Astrocyte (in vitro differentiated cells and primary cell): ENCODE measurements around the gene TBC1D10B. TPM values are rescaled to one million over a fixed set of nuclear protein-coding genes. Genes with fewer than 3 reads are reported as not detected.

Experiments used
- DNase-seq: peaks from one replicate; pipeline ENCODE4 v3.0.0-alpha.2; 2010; ENCODE audit warnings: low read depth
- FAIRE-seq: peaks from 2 replicates; lab custom pipeline; 2011; peaks lifted over from hg19 to GRCh38; lab: Jason Lieb, UNC
- H2AFZ ChIP-seq: 2 replicates; pipeline ENCODE4 v1.6.0; 2012; ENCODE audit warnings: low read depth, low read length, inconsistent platforms
- H3K27ac ChIP-seq: 2 replicates; pipeline ENCODE4 v1.5.1; 2011; ENCODE audit warnings: low read depth, low read length, inconsistent platforms
- H3K27me3 ChIP-seq: 2 replicates; pipeline ENCODE4 v1.6.0; 2011; ENCODE audit warnings: low read length, inconsistent platforms; ENCODE audit not compliant: insufficient read depth
- H3K36me3 ChIP-seq: 2 replicates; pipeline ENCODE4 v1.5.1; 2011; ENCODE audit warnings: low read length, inconsistent platforms; ENCODE audit not compliant: insufficient read depth
- H3K4me1 ChIP-seq: 2 replicates; pipeline ENCODE4 v1.5.1; 2011; ENCODE audit warnings: low read length, inconsistent platforms; ENCODE audit not compliant: insufficient read depth
- H3K4me2 ChIP-seq: 2 replicates; pipeline ENCODE4 v1.6.0; 2012; ENCODE audit warnings: low read length, inconsistent platforms
- H3K4me3 ChIP-seq: 2 replicates; pipeline ENCODE4 v1.5.1; 2011; ENCODE audit warnings: low read depth, mild to moderate bottlenecking, low read length, inconsistent platforms; ENCODE audit not compliant: insufficient read depth
- H3K79me2 ChIP-seq: 2 replicates; pipeline ENCODE4 v1.6.0; 2012; ENCODE audit warnings: mild to moderate bottlenecking, low read length, inconsistent platforms; ENCODE audit not compliant: insufficient read depth
- H3K9ac ChIP-seq: 2 replicates; pipeline ENCODE4 v1.6.0; 2012; ENCODE audit warnings: mild to moderate bottlenecking, low read length, inconsistent platforms
- H3K9me3 ChIP-seq: 2 replicates; pipeline ENCODE4 v1.5.1; 2012; ENCODE audit warnings: low read depth, mild to moderate bottlenecking, low read length, inconsistent platforms; ENCODE audit not compliant: insufficient read depth
- H4K20me1 ChIP-seq: 2 replicates; pipeline ENCODE4 v1.6.0; 2012; ENCODE audit warnings: low read length, inconsistent platforms; ENCODE audit not compliant: insufficient read depth
- H3K27ac Mint-ChIP-seq: one replicate; pipeline ENCODE4 v1.8.0; 2021; ENCODE audit warnings: mild to moderate bottlenecking, mixed read lengths; ENCODE audit not compliant: unreplicated experiment
- H3K27me3 Mint-ChIP-seq: one replicate; pipeline ENCODE4 v1.8.0; 2021; ENCODE audit warnings: low read depth, mixed read lengths; ENCODE audit not compliant: unreplicated experiment
- H3K36me3 Mint-ChIP-seq: one replicate; pipeline ENCODE4 v1.8.0; 2021; ENCODE audit warnings: low read depth, mixed read lengths; ENCODE audit not compliant: unreplicated experiment
- H3K4me1 Mint-ChIP-seq: one replicate; pipeline ENCODE4 v1.8.0; 2021; ENCODE audit warnings: low read depth, mixed read lengths; ENCODE audit not compliant: unreplicated experiment
- H3K4me3 Mint-ChIP-seq: one replicate; pipeline ENCODE4 v1.8.0; 2021; ENCODE audit warnings: mild to moderate bottlenecking, moderate library complexity, mixed read lengths; ENCODE audit not compliant: unreplicated experiment
- H3K9me3 Mint-ChIP-seq: one replicate; pipeline ENCODE4 v1.8.0; 2021; ENCODE audit warnings: mild to moderate bottlenecking, mixed read lengths; ENCODE audit not compliant: unreplicated experiment
- EZH2 ChIP-seq: IDR thresholded peaks from 2 replicates; pipeline ENCODE4 v1.6.1; 2012; ENCODE audit warnings: mild to moderate bottlenecking, low read length, inconsistent platforms; ENCODE audit not compliant: insufficient read depth
- total RNA-seq: library from RNA; stranded (reverse); gene quantifications from 2 replicates; pipeline ENCODE4 v1.2.1, GENCODE V29; 2021
- TF ChIP-seq, protein P1 (sequence below): IDR thresholded peaks from 2 replicates; pipeline ENCODE4 v1.5.1; 2011; ENCODE audit warnings: low read depth, mild to moderate bottlenecking, inconsistent platforms, low read length, moderate library complexity; ENCODE audit not compliant: insufficient read depth

TBC1D10B gene
- total RNA-seq, 1 donor from 2014 or later: 50.8 TPM

DNA sequence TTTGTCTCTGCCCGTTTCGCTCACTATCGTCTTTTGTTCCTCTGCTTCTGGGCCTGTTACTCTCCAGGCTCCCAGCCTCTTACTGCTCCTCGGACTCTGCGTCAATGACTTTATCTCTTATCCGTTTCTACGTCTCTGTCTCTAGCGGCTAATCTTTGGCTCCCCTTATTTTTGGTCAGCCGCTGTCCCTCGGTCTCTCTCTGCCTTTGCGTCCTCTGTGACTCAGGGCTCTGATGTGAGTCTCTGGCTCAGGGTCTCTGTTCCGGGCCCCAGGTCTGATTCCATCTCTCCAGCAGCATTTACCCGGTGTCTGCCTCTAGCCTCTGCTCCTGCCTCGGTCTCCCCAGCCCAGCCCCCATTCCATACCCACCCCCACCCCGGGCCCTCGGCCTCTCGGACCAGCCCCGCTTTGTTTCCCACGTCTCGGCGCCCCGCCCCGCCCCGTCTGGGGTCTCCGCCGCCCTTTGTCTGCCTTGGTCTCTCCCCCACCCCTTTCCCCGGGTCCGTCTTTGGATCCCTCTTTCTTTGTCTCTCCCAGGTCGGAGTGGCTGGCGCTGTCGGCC, 24.4 kb upstream of the TBC1D10B start:
- Histone ChIP-seq H3K4me2 (peak overlapping the region; percentile 86), H3K27ac (peak overlapping the region; percentile 80), H3K36me3 (peaks cover 5% of the 10 kb centered on the region), H4K20me1 (no peaks in the 10 kb centered on the region), H3K4me1 (peaks cover 22% of the 10 kb centered on the region), H3K9ac (peak overlapping the region; percentile 79), H3K4me3 (peak overlapping the region; percentile 60), H2AFZ (peak overlapping the region; percentile 83), H3K9me3 (no peaks in the 10 kb centered on the region), H3K27me3 (no peaks in the 10 kb centered on the region), H3K79me2 (peaks cover 42% of the 10 kb centered on the region)
- TF ChIP-seq, protein P1, sequence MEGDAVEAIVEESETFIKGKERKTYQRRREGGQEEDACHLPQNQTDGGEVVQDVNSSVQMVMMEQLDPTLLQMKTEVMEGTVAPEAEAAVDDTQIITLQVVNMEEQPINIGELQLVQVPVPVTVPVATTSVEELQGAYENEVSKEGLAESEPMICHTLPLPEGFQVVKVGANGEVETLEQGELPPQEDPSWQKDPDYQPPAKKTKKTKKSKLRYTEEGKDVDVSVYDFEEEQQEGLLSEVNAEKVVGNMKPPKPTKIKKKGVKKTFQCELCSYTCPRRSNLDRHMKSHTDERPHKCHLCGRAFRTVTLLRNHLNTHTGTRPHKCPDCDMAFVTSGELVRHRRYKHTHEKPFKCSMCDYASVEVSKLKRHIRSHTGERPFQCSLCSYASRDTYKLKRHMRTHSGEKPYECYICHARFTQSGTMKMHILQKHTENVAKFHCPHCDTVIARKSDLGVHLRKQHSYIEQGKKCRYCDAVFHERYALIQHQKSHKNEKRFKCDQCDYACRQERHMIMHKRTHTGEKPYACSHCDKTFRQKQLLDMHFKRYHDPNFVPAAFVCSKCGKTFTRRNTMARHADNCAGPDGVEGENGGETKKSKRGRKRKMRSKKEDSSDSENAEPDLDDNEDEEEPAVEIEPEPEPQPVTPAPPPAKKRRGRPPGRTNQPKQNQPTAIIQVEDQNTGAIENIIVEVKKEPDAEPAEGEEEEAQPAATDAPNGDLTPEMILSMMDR: no peak
- no peak for TF ChIP-seq EZH2
- Mint-ChIP-seq H3K4me1 (peaks cover 13% of the 10 kb centered on the region), H3K4me3 (peak overlapping the region; percentile 83), H3K36me3 (peaks cover 13% of the 10 kb centered on the region), H3K9me3 (peaks cover 3% of the 10 kb centered on the region), H3K27ac (peak overlapping the region; percentile 92), H3K27me3 (no peaks in the 10 kb centered on the region)
- FAIRE-seq (no peak), DNase-seq (peak; percentile 57)

GRCh38 chr16:30383521-30383920, 13.2 kb upstream of the TBC1D10B start:
- no peaks in the 10 kb centered on the region for H3K27me3 ChIP-seq
- peaks cover 2% of the 10 kb centered on the region for H3K36me3 Mint-ChIP-seq
- no peaks in the 10 kb centered on the region for H3K9me3 ChIP-seq
- H3K4me3 ChIP-seq: no peak overlapping the region
- no peak for DNase-seq
- H3K4me2 ChIP-seq: no peak overlapping the region
- H3K4me1 Mint-ChIP-seq: peaks cover 1% of the 10 kb centered on the region
- no peaks in the 10 kb centered on the region for H3K27me3 Mint-ChIP-seq
- no peaks in the 10 kb centered on the region for H3K9me3 Mint-ChIP-seq
- H3K79me2 ChIP-seq: peaks cover 6% of the 10 kb centered on the region
- no peak for FAIRE-seq
- no peak overlapping the region for H3K27ac ChIP-seq
- no peak overlapping the region for H3K9ac ChIP-seq
- peaks cover 5% of the 10 kb centered on the region for H3K4me1 ChIP-seq
- peaks cover 8% of the 10 kb centered on the region for H4K20me1 ChIP-seq
- no peak overlapping the region for H2AFZ ChIP-seq
- TF ChIP-seq EZH2: no peak
- TF ChIP-seq, protein P1: no peak
- H3K27ac Mint-ChIP-seq: no peak overlapping the region
- H3K4me3 Mint-ChIP-seq: no peak overlapping the region
- no peaks in the 10 kb centered on the region for H3K36me3 ChIP-seq
